Measurements from ENCODE around the gene TCF4. TPM values are rescaled to one million over a fixed set of nuclear protein-coding genes. Genes with fewer than 3 reads are reported as not detected.

Gene TCF4
- polyA plus RNA-seq, 1 donor (not counting 4 experiments of a cell fraction or from before 2014, with no cell fraction given): 9.7 TPM

- Histone ChIP-seq H3K79me2 (ENCODE audit: control insufficient read depth, insufficient read depth, low read length) (no peaks in the 10 kb centered on the region), H3K36me3 (ENCODE audit: control insufficient read depth in 2 of 2, extremely low read depth in 1 of 2, insufficient read depth in 2 of 2, low read length in 2 of 2) (no peaks in the 10 kb centered on the region), H3K4me3 (ENCODE audit: control insufficient read depth in 2 of 3, extremely low read depth in 1 of 3, insufficient read depth in 2 of 3, low read depth in 1 of 3, low read length in 3 of 3) (no peak overlapping the region), H3K9me3 (ENCODE audit: control insufficient read depth, low read depth, low read length) (no peaks in the 10 kb centered on the region), H4K20me1 (ENCODE audit: control insufficient read depth, extremely low read depth, insufficient read depth, low read length) (no peaks in the 10 kb centered on the region), H3K9ac (ENCODE audit: control insufficient read depth, extremely low read depth, insufficient read depth, low read length) (no peak overlapping the region), H3K9me1 (ENCODE audit: control insufficient read depth, extremely low read depth, insufficient read depth, low read length) (no peaks in the 10 kb centered on the region), H3K4me1 (ENCODE audit: control insufficient read depth, extremely low read depth, insufficient read depth, low read length) (no peaks in the 10 kb centered on the region), H3K27me3 (ENCODE audit: control insufficient read depth, extremely low read depth, insufficient read depth, low read length) (no peaks in the 10 kb centered on the region), H3K4me2 (ENCODE audit: control insufficient read depth, extremely low read depth, insufficient read depth, low read depth, low read length) (no peak overlapping the region), H2AFZ (ENCODE audit: control insufficient read depth, low read length) (no peak overlapping the region), H3K27ac (ENCODE audit: control insufficient read depth, insufficient read depth, low read length) (no peak overlapping the region)
- FAIRE-seq (no peak), DNase-seq (ENCODE audit: low read depth, low spot score) (no peak)
- TF ChIP-seq CTCF (optimal IDR thresholded peaks at IDR 0.05 in 1 of 3, IDR thresholded peaks at IDR 0.05 in 1 of 3, conservative IDR thresholded peaks at IDR 0.05 in 1 of 3; ENCODE audit: extremely low read depth in 1 of 3, insufficient read depth in 2 of 3, low read length in 3 of 3) (peak; percentile 35 to 51 (median 42)), EZH2 (IDR thresholded peaks at IDR 0.05; ENCODE audit: low read length) (no peak)
- dilution Hi-C loops (cut with MboI; ENCODE audit: extremely low pct_ligation_motif_present, low sequenced_read_pairs): no loop called here
Measured at GRCh38 chr18:55522011-55522410, 66.0 kb downstream of the TCF4 start.

GRCh38 chr18:55517055-55517454 is 70.9 kb downstream of the TCF4 start:
- Histone ChIP-seq H4K20me1 (ENCODE audit: control insufficient read depth, extremely low read depth, insufficient read depth, low read length) (no peaks in the 10 kb centered on the region), H3K4me3 (ENCODE audit: control insufficient read depth in 2 of 3, extremely low read depth in 1 of 3, insufficient read depth in 2 of 3, low read depth in 1 of 3, low read length in 3 of 3) (no peak overlapping the region), H3K36me3 (ENCODE audit: control insufficient read depth in 2 of 2, extremely low read depth in 1 of 2, insufficient read depth in 2 of 2, low read length in 2 of 2) (no peaks in the 10 kb centered on the region), H2AFZ (ENCODE audit: control insufficient read depth, low read length) (no peak overlapping the region), H3K27ac (ENCODE audit: control insufficient read depth, insufficient read depth, low read length) (no peak overlapping the region), H3K4me1 (ENCODE audit: control insufficient read depth, extremely low read depth, insufficient read depth, low read length) (peaks cover 4% of the 10 kb centered on the region), H3K79me2 (ENCODE audit: control insufficient read depth, insufficient read depth, low read length) (no peaks in the 10 kb centered on the region), H3K9ac (ENCODE audit: control insufficient read depth, extremely low read depth, insufficient read depth, low read length) (no peak overlapping the region), H3K4me2 (ENCODE audit: control insufficient read depth, extremely low read depth, insufficient read depth, low read depth, low read length) (no peak overlapping the region), H3K9me1 (ENCODE audit: control insufficient read depth, extremely low read depth, insufficient read depth, low read length) (no peaks in the 10 kb centered on the region), H3K27me3 (ENCODE audit: control insufficient read depth, extremely low read depth, insufficient read depth, low read length) (no peaks in the 10 kb centered on the region), H3K9me3 (ENCODE audit: control insufficient read depth, low read depth, low read length) (no peaks in the 10 kb centered on the region)
- dilution Hi-C loops (cut with MboI; ENCODE audit: extremely low pct_ligation_motif_present, low sequenced_read_pairs): no loop called here
- TF ChIP-seq EZH2 (IDR thresholded peaks at IDR 0.05; ENCODE audit: low read length) (no peak), CTCF (optimal IDR thresholded peaks at IDR 0.05 in 1 of 3, IDR thresholded peaks at IDR 0.05 in 1 of 3, conservative IDR thresholded peaks at IDR 0.05 in 1 of 3; ENCODE audit: extremely low read depth in 1 of 3, insufficient read depth in 2 of 3, low read length in 3 of 3) (no peak)
- DNase-seq (ENCODE audit: low read depth, low spot score) (no peak), FAIRE-seq (peak; percentile 52)

Measured in keratinocyte (primary cell).